Gastroesophageal sphincter (tissue), 3 donors: ENCODE results near the gene GABRG2.

Experiments
- EP300 ChIP-seq: sonication (generic); formaldehyde crosslinking; IDR thresholded peaks from one replicate; pipeline ENCODE4 v1.6.1; 2017; ENCODE audit warnings: antibody characterized with exemption, mild to moderate bottlenecking
- POLR2A ChIP-seq, 2 donors: fragments of 450-650 bp; IDR thresholded peaks; one replicate each; pipeline ENCODE4 v1.6.1; 2017; ENCODE audit warnings: antibody characterized with exemption in 2 of 2, mild to moderate bottlenecking in 2 of 2, moderate library complexity in 1 of 2
- POLR2AphosphoS5 ChIP-seq: sonication (generic); formaldehyde crosslinking; IDR thresholded peaks from one replicate; pipeline ENCODE4 v1.6.1; 2017; ENCODE audit warnings: antibody characterized with exemption
- TF ChIP-seq, protein P1 (sequence below), 4 experiments: fragments of 200-600 bp in 2 of 4; fragments of 450-650 bp in 2 of 4; sonication (generic) in 1 of 4; IDR thresholded peaks; one replicate each; pipeline ENCODE4 v1.5.1; 2017 to 2019; ENCODE audit warnings: antibody characterized with exemption in 4 of 4, mild to moderate bottlenecking in 2 of 4, moderate library complexity in 2 of 4

- TF ChIP-seq, protein P1, sequence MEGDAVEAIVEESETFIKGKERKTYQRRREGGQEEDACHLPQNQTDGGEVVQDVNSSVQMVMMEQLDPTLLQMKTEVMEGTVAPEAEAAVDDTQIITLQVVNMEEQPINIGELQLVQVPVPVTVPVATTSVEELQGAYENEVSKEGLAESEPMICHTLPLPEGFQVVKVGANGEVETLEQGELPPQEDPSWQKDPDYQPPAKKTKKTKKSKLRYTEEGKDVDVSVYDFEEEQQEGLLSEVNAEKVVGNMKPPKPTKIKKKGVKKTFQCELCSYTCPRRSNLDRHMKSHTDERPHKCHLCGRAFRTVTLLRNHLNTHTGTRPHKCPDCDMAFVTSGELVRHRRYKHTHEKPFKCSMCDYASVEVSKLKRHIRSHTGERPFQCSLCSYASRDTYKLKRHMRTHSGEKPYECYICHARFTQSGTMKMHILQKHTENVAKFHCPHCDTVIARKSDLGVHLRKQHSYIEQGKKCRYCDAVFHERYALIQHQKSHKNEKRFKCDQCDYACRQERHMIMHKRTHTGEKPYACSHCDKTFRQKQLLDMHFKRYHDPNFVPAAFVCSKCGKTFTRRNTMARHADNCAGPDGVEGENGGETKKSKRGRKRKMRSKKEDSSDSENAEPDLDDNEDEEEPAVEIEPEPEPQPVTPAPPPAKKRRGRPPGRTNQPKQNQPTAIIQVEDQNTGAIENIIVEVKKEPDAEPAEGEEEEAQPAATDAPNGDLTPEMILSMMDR (IDR thresholded peaks at IDR 0.05) = no peak
- TF ChIP-seq EP300 = no peak
- no peak for TF ChIP-seq POLR2A (IDR thresholded peaks at IDR 0.05)
- TF ChIP-seq POLR2AphosphoS5 = no peak
These were observed at the start of gene GABRG2 for GRCh38 chr5:162067655-162068411.
